Fibroblast of skin of back (primary cell): ENCODE data around the gene TDRD1.

Source experiments
- DNase-seq: peaks from one replicate; pipeline ENCODE4 v3.0.0-alpha.2; 2013

Gene TDRD1

DNA sequence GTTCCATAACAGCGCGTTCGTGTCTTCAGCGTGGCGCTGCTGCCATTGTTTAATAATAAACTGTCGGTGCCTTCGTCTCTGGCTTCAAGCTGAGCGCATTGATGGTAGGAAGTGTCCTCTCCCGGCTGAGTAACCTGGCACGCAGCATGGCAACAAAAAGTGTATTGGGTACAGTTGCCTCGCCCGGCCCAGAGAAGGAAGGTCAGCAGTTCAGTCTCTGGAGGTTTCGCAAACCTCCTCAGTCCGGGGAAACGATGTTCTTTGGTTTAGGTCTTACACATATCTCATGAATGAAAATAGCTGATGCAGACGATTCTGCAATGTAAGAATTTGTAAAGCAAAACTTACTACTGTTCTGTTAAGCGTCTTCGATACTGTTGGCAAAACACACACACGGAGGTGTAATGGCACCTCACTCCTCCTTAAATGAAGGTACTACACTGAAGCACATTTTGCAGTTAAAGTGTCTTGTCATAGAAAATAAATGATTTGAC lies 4.4 kb upstream of the TDRD1 start:
- no peak for DNase-seq

DNA sequence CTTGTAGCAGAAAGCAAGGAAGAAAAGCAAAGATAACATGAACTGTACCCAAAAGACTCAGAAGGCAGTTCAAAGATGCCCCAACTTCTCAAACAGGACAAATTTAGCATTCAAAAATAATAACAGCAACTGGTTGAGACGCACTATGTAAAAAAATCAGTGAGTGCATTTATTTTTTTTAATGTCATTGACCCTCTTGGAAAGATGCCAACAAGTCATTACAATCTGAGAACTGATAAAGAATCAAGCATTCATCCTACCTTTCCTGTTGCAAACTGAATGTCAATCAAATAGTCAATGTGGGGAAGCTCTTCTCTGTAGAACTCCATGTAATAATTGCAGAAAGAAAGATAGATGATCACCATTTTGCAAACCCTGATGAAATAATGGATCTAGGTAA lies 3.5 kb upstream of the TDRD1 start:
- no peak for DNase-seq

GRCh38 chr10:114176511-114176910 lies 2.6 kb upstream of the TDRD1 start:
- DNase-seq, result no peak

- no peak for DNase-seq
These were observed 594 bp downstream of the TDRD1 start for GRCh38 chr10:114179747-114180146.

- no peak for DNase-seq
These were observed 1.8 kb downstream of the TDRD1 start for GRCh38 chr10:114180937-114181336.

- no peak for DNase-seq
These were observed 2.8 kb downstream of the TDRD1 start for GRCh38 chr10:114181971-114182370.

GRCh38 chr10:114183563-114183962 lies 4.4 kb downstream of the TDRD1 start:
- no peak for DNase-seq

GRCh38 chr10:114184276-114184675 lies 5.1 kb downstream of the TDRD1 start:
- DNase-seq, result no peak

GRCh38 chr10:114188001-114188400 lies 8.8 kb downstream of the TDRD1 start:
- DNase-seq, result no peak

- DNase-seq, result no peak
These were observed 9.7 kb downstream of the TDRD1 start for GRCh38 chr10:114188900-114189299.

DNA sequence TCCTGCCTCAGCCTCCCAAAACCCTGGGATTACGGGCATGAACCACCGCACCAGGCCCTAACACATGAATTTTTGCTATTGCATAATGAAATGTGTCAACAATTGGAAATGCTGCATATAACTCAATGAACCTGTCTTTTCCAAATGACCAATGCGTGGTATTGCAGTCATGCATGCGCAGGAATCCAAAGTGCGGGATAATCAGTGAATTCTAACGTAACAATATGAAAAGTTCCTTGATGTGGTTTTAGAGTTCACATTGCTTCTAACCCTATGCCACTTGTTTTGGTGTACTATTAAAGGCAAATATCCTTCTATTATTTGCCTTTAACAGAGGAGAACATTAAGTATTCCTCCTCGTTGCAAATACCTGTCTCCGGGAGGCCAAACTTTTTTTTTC lies 10.5 kb downstream of the TDRD1 start:
- no peak for DNase-seq

- DNase-seq, result no peak
These were observed 15.9 kb downstream of the TDRD1 start for GRCh38 chr10:114195079-114195478.

- no peak for DNase-seq
These were observed 20.1 kb downstream of the TDRD1 start for GRCh38 chr10:114199239-114199638.

DNA sequence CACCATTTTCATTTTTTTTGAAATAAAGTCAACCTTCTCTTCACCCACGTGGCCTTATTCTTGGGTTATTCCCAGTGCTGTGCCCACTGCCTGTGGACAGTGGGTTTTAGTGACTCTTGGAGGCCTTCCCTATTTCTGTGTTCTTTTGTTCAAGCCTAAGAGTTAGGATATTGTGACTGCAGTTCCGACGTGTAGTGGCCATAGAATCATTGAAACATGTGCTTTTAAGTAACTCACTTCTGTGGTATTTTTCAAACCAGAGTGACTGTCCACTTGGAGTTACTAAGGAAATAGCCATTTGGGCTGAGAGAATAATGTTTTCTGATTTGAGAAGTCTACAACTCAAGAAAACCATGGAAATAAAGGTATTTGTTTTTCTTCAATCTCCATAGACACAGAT lies 23.7 kb downstream of the TDRD1 start:
- DNase-seq, result no peak

- no peak for DNase-seq
These were observed 27.7 kb downstream of the TDRD1 start for GRCh38 chr10:114206902-114207301.

DNA sequence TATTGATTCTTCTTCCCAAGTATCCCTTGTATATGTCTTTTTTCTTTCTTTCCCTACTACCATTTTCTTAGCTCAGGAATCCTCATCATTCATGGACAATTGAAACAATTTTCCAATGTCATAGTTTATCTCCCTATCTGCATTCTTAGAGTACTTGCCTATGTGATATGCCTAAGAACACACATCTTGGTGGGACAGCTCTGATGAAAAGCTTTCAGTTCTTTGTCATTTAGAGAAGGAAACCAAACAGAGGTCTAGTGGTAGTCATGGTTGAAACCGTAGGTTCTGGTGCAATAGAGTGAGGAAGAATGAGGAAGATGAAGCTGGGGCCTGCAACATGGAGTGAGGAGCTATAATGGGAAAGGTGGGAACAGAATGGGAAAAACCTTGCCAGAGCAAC lies 28.2 kb downstream of the TDRD1 start:
- DNase-seq, result no peak

DNA sequence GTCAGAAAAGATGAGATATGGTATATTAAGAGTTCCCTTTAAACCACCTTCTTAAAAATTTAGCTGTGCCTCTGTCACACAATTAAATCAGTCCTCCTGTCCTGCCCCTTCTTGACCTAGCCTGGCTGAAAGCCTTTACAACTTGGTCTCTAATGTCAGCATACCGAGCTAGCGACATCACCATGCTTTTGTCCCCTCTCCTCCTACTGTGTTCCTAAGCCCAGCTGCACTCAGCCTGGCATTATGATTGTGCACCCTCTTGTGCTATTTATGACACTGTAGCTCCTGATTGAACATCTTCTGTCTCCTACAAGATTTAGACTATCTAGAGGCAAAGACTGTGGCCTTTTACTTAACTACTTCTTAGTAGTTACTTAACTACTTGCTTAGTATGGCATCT lies 29.2 kb downstream of the TDRD1 start:
- DNase-seq, result peak; percentile 30

DNA sequence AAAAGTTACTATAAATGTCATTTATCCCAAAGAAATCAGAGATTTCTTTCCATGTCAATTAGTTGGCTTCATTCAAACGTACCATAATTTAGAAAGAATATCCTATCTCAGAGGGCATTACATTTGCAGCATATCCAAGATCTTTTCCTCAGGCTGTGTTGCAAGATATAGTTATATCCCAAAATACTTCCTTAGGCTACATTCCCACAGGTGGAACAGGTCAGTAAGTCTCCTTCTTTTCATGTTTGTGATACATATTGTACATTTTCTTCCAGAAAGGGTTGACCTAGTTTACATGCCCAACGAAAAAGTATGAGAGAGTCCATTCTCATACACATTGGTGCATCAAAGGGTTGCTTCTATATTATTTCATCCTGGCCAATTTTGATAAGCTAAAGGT lies 33.0 kb downstream of the TDRD1 start:
- no peak for DNase-seq

DNA sequence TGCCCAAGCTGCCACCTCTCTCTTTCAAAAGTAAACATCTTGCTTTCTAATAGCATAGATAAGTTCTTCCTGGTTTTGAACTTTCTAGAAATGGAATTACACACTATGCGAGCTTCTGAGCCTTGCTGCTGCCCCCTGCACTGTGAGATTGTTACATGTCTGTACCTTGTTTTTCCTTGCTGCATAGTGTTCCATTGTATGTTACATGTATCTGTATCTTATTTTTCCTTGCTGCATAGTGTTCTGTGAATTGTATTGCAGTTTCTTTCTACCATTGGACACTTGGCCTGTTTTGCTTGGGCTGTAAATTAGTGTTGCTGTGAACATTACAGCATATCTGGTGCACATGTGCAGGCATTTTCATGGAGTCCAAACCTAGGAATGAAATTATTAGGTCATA lies 35.9 kb downstream of the TDRD1 start:
- no peak for DNase-seq

DNA sequence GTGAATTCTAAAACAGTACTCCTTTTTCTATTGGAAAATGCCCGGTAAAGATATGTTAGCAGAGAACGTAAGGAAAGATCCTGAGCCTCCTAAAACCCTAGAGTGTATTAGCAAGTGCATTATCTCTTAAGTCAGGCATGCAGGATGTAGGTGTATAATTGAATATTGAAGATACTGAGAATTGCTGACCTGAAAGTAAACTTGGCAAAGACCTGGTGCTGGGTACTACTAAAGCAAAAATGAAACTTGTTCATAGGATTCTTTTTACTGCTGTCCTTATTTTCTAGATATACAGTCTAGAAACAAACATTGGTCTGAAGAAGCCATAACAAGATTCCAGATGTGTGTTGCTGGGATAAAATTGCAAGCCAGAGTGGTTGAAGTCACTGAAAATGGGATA lies 41.1 kb downstream of the TDRD1 start:
- DNase-seq, result no peak

- DNase-seq, result no peak
These were observed 42.1 kb downstream of the TDRD1 start for GRCh38 chr10:114221235-114221634.

DNA sequence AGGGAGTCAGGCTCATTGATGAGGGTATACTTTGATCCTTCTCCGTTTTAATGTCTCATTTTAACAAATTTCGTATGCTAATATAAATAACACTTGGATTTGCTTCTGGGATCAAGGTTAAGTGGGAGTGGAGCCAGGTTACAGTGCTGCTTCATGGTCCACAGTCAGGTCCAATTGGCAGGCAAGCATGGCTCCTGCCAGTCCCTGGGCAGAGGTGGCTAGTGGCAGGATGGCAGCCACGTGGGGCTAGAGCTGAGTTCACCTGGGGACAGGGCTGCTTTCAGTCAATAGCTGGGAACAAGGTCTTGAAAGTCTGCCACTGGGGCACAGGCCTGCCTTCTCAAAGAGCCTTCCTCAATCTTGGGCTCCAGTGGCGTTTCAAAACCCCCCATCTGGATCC lies 43.9 kb downstream of the TDRD1 start:
- no peak for DNase-seq

DNA sequence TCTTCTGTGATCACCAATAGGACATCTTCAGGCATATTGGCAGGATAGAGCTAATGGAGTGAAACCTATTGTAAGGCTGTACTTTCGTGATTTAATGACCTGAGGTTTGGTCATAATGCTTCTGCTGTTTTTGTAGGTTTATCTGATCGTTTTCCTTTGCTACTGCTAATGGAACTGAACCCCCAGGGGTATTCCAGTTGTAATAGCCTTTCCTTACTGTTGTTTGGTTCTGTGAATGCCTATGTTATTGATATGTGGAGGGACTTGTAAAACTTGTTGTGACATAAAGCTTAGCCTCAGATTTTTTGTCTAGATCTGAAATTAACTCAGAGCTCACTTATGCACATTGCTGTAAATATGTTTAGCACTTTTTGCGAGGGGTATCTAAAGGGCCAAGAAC lies 49.0 kb downstream of the TDRD1 start:
- DNase-seq, result no peak

GRCh38 chr10:114232561-114233176 lies 53.5 kb downstream of the TDRD1 start:
- no peak for DNase-seq

- DNase-seq, result no peak
These were observed 54.3 kb downstream of the TDRD1 start for GRCh38 chr10:114233482-114233881.
